Neutrophil (primary cell): Measurements from ENCODE around the gene MADD.

ENCODE experiments used
- H3K27ac ChIP-seq: fragments of 200-600 bp; sonication (generic); 2 replicates; pipeline ENCODE4 v1.5.1; 2016; ENCODE audit warnings: mild to moderate bottlenecking, moderate library complexity
- H3K27me3 ChIP-seq: fragments of 200-600 bp; sonication (generic); 2 replicates; pipeline ENCODE4 v1.6.0; 2016; ENCODE audit warnings: mild to moderate bottlenecking
- H3K36me3 ChIP-seq: fragments of 200-600 bp; sonication (generic); 2 replicates; pipeline ENCODE4 v1.5.1; 2017
- H3K4me1 ChIP-seq, 2 experiments: fragments of 200-600 bp in 1 of 2; sonication (generic) in 1 of 2; 1 replicate in 1 of 2; 2 replicates in 1 of 2; pipeline versions ENCODE4 v1.5.1 to v1.6.1; 2013 to 2016; ENCODE audit warnings: low read depth in 1 of 2, low read length in 1 of 2, mild to moderate bottlenecking in 1 of 2, moderate library complexity in 1 of 2; ENCODE audit not compliant: control insufficient read depth in 1 of 2, insufficient read depth in 1 of 2
- H3K4me3 ChIP-seq, 2 experiments: fragments of 200-600 bp in 1 of 2; sonication (generic) in 1 of 2; 1 replicate in 1 of 2; 2 replicates in 1 of 2; pipeline ENCODE4 v1.5.1; 2013 to 2016; ENCODE audit warnings: low read depth in 1 of 2, low read length in 1 of 2, mild to moderate bottlenecking in 1 of 2, moderate library complexity in 1 of 2
- H3K9me3 ChIP-seq: fragments of 200-600 bp; sonication (generic); 2 replicates; pipeline ENCODE4 v1.5.1; 2016
- CTCF ChIP-seq: fragments of 200-600 bp; sonication (generic); IDR thresholded peaks from 2 replicates; pipeline ENCODE4 v1.5.1; 2016; ENCODE audit warnings: antibody characterized with exemption

MADD gene

GRCh38 chr11:47245611-47246357 lies 24.1 kb upstream of the MADD start:
- TF ChIP-seq CTCF: no peak
- peaks cover 15 to 19% of the 10 kb centered on the region in 2 experiments for H3K4me1 ChIP-seq
- peaks cover 53% of the 10 kb centered on the region for H3K36me3 ChIP-seq
- H3K4me3 ChIP-seq: no peak overlapping the region
- H3K27ac ChIP-seq: no peak overlapping the region
- H3K27me3 ChIP-seq: no peaks in the 10 kb centered on the region
- H3K9me3 ChIP-seq: no peaks in the 10 kb centered on the region

GRCh38 chr11:47247502-47247901 lies 22.4 kb upstream of the MADD start:
- peaks cover 36% of the 10 kb centered on the region for H3K36me3 ChIP-seq
- TF ChIP-seq CTCF: no peak
- peaks cover 15 to 19% of the 10 kb centered on the region in 2 experiments for H3K4me1 ChIP-seq
- no peak overlapping the region for H3K4me3 ChIP-seq
- H3K27me3 ChIP-seq: no peaks in the 10 kb centered on the region
- H3K9me3 ChIP-seq: no peaks in the 10 kb centered on the region
- no peak overlapping the region for H3K27ac ChIP-seq

GRCh38 chr11:47248304-47248663 lies 21.6 kb upstream of the MADD start:
- peaks cover 15 to 19% of the 10 kb centered on the region in 2 experiments for H3K4me1 ChIP-seq
- peak overlapping the region; percentile 87 to 97 for H3K4me3 ChIP-seq
- no peaks in the 10 kb centered on the region for H3K27me3 ChIP-seq

GRCh38 chr11:47248664-47249377 lies 21.1 kb upstream of the MADD start, which contains the start of gene ACP2:
TSS of gene ACP2 (minus strand) at chr11:47248814. CDS start at chr11:47248789, 25 bp downstream.
- H3K27ac ChIP-seq: peak within 1 kb of the TSS; percentile 83
- no peaks in the 10 kb centered on the region for H3K9me3 ChIP-seq
- no peaks in the 10 kb centered on the region for H3K27me3 ChIP-seq
- TF ChIP-seq CTCF: peak; percentile 45
- H3K36me3 ChIP-seq: peaks cover 22% of the 10 kb centered on the region
- peaks cover 15 to 19% of the 10 kb centered on the region in 2 experiments for H3K4me1 ChIP-seq
- peak within 1 kb of the TSS; percentile 87 to 97 for H3K4me3 ChIP-seq

More at GRCh38 chr11:47248304-47248663, 21.6 kb upstream of the MADD start:
- TF ChIP-seq CTCF: no peak
- Histone ChIP-seq H3K9me3 (no peaks in the 10 kb centered on the region), H3K36me3 (peaks cover 28% of the 10 kb centered on the region), H3K27ac (peak overlapping the region; percentile 83)

GRCh38 chr11:47249378-47249715 lies 20.6 kb upstream of the MADD start:
- Histone ChIP-seq H3K4me1 (peaks cover 15 to 19% of the 10 kb centered on the region in 2 experiments), H3K9me3 (no peaks in the 10 kb centered on the region), H3K27ac (peak overlapping the region; percentile 83), H3K27me3 (no peaks in the 10 kb centered on the region), H3K36me3 (peaks cover 17% of the 10 kb centered on the region), H3K4me3 (peak overlapping the region; percentile 87 to 97)
- TF ChIP-seq CTCF: no peak
